Stimulated activated CD8-positive, alpha-beta memory T cell treated with anti-CD3 and anti-CD28 coated beads, Interleukin-7, amount 100 ng/mL, for 48 hours (primary cell): ENCODE data around the gene ARHGDIA.

Experiments
- DNase-seq, 2 donors: peaks; one replicate each; pipeline ENCODE4 v3.0.0-alpha.2; 2020; ENCODE audit warnings: low read depth in 1 of 2; ENCODE audit errors: extremely low read depth in 1 of 2

ARHGDIA gene

DNA sequence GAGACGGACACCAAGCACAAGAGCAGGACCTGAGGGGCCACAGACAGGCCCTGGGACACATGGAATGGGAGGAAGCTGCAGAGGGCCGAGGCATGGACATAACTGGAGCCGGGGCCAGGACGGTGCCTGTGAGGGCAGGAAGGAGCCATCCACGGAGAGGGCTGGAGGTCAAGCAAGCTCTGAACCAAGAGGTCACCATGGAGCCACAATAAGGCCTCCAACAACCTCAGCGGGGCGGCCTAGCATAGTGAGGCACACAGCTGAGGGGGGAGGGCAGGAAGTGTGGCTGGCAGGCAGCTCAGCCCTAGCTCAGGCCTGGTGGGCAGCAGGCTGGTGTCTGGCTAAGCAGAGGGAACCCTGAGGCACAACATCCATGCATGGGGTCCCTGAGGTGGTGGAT lies 42.5 kb downstream of the ARHGDIA start:
- DNase-seq: no peak

GRCh38 chr17:81825841-81826466 lies 45.2 kb downstream of the ARHGDIA start:
- DNase-seq: no peak

DNA sequence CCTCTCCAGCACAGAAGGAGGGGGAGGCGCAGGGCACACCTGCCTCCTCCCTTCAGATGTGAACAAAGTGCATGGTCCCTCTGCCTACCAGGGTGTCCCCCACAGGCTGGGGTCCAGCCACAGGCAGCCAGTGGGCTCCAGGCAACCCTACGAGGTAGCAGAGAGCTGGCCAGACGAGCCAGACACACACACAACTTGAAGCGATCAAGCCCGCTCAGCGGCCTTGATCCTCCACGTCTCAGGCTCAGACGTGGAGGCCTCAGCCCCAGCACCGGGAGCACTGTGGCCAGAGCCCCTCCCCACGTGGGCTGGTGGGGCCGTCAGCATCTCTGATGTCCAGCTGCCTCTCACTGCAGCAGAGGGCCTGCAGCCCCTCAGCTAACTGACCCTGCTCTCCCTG lies 46.5 kb downstream of the ARHGDIA start:
- DNase-seq: no peak

DNA sequence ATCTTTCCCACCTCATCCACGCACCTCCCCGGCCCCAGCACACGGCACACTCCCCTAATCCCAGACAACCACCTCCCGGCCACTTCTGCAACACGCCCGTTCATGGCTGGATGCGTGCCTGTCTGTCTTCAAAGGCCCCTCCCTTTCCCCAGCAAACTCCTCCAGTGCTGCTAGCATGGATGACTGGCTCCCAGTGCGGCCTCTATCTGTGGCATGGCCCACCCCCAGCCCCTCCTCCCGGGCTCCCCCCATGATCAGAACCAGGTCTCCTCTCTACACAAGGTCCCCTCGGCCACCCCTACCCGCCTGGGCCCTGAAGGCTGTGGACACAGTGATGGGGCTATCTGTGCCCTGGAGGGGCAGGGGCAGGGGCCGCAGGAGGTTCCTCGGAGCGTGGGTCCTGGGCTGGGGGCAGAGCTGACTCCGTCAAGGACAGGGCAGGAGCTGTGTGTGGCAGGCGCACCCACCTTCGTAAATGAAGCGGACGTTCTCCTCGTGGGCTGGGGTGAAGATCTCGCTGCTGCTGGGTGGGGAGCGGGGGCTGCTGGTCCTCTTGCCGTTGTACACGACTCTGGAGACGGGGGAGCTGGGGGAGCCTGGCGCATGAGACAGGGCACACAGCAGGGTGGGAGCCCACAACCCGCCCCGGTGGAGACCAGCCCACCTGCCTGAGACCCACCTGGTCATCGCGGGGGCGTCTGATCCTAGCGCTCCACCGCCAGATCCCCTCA lies 47.2 kb downstream of the ARHGDIA start:
- DNase-seq: no peak

GRCh38 chr17:81822996-81823819 lies 47.9 kb downstream of the ARHGDIA start:
- no peak for DNase-seq

DNA sequence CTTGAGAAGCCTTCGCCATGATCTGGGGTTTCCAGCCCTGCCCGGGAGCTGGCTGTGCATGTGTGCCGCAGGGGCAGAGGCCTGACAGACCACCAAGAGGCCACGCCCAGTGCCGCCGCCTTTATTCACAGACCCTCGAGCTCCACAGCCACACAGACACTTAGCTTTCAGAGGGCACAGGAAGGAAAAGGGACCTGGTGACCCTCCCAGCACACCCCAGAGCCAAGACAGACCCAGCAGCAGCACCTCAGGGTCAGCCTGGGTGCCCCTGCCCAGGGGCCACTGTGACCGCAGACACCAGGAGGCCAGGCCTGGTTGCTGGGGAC lies 48.9 kb downstream of the ARHGDIA start:
- no peak for DNase-seq

DNA sequence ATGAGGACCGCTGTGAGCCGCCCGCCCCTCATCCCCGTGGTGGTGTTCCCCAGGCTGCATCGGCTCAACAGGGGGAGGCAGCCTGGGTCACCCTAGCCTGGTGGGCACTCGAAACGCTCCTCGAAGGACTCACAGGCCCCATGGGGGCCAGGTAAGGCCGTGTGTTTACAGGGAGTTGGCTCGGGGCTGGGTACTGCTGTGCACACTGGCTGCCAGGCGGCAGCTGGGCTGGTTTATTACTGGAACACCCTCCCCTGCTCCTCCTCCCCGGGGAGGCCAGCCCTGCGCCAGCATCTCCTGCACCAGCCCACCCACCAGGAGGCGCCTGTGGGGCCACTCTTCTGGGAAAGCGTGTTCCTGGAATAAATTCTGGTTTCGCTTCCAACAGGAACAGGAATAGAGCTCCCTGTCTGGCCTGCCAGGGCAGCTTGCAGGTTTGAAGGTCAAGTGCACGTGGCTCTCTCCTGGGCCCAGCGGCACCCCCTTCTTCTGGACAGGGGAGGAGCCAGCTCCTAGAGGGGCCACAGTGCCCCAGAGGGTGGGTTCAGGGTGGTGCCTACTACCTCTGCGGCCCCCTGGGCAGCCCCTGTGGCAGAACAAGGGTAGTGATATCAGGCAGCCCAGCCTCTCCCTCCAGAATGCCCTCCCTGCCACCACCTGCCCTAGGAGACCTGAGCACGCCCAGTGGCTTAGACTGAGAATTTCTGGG lies 49.4 kb downstream of the ARHGDIA start:
- no peak for DNase-seq

DNA sequence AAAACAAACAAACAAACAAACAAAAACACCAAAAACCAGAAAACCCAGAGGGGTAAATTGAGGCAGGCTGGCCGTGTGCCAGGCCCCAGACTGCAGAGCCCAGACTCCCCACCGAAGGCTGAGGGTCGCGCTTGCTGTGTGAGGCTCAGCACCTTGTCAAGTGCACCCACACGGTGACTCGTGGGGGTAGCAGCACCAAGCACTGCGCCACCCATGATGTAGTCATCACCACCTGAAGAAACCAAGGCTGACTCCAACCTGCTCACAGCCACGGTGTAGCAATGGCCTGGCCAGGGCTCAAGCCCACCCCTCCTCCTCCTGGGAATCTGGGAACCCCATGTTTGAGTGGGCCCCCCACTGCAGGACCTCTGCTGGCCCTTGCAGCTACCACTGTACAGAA lies 50.0 kb downstream of the ARHGDIA start:
- no peak for DNase-seq

- DNase-seq: no peak
Observed at GRCh38 chr17:81819708-81820107, 51.4 kb downstream of the ARHGDIA start.

GRCh38 chr17:81817758-81818147 lies 53.4 kb downstream of the ARHGDIA start:
- no peak for DNase-seq
